Lower leg skin (tissue), 4 donors: ENCODE data around the gene ZNF630. TPM values are rescaled to one million over a fixed set of nuclear protein-coding genes. Genes with fewer than 3 reads are reported as not detected.

Source experiments
- DNase-seq, 2 donors: peaks; one replicate each; pipeline ENCODE4 v3.0.0-alpha.2; 2019; ENCODE audit warnings: low spot score in 2 of 2
- H3K4me3 ChIP-seq: fragments of 200-600 bp; sonication (generic); 2 replicates; pipeline ENCODE4 v1.5.1; 2017; ENCODE audit warnings: mild to moderate bottlenecking, low read depth; ENCODE audit not compliant: poor library complexity, severe bottlenecking
- CTCF ChIP-seq, 3 donors: fragments of 450-650 bp; IDR thresholded peaks; one replicate each; pipeline ENCODE4 v1.5.1; 2016; ENCODE audit warnings: antibody characterized with exemption in 3 of 3, mild to moderate bottlenecking in 3 of 3, moderate library complexity in 2 of 3
- POLR2A ChIP-seq, 2 donors: fragments of 450-650 bp; IDR thresholded peaks; one replicate each; pipeline ENCODE4 v1.6.1; 2016 to 2017; ENCODE audit warnings: antibody characterized with exemption in 2 of 2, mild to moderate bottlenecking in 1 of 2, moderate library complexity in 1 of 2
- WGBS, 2 donors: methylation state at CpG; one replicate each; pipeline ENCODE4 v1.1.5; 2018; 5-methylcytosine and 5-hydroxymethylcytosine counted together
- intact Hi-C: fragments of 100-400 bp; cut with DNase I; formaldehyde crosslinking; loops from one replicate; pipeline ENCODE4 v1.15.0; 2023; ENCODE audit warnings: low total_unique reads
- total RNA-seq, 4 donors: library from RNA; depleted of rRNA; stranded (reverse); fragments of >200 nt; gene quantifications; one replicate each; pipeline ENCODE4 v1.1.0, GENCODE V29; 2016

Gene ZNF630
- total RNA-seq, 4 donors from 2014 or later = 1.6 to 3.5 (median 2.9) TPM

DNA sequence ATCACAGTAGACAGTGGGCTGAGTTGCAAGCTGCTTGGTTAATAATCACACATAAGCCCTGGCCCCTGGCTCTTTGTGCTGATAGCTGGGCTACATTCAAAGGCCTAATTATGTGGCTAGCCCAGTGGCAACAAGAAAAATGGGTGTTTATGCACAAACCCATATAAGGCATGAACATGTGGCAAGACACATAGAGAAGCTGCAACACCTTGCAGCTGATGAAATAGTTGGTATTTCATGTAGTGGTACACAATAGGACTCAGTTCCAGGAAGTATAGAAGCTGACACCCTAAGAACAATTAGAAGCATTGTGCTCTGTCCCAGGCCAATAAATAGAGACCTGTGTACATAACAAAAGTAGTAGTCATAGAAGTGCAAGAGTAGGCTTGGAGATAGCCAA lies 14.6 kb upstream of the ZNF630 start:
- H3K4me3 ChIP-seq = no peak overlapping the region
- no peak for TF ChIP-seq CTCF (IDR thresholded peaks at IDR 0.05)
- TF ChIP-seq POLR2A (IDR thresholded peaks at IDR 0.05) = no peak
- intact Hi-C loops = no loop called here
- no peak for DNase-seq

DNA sequence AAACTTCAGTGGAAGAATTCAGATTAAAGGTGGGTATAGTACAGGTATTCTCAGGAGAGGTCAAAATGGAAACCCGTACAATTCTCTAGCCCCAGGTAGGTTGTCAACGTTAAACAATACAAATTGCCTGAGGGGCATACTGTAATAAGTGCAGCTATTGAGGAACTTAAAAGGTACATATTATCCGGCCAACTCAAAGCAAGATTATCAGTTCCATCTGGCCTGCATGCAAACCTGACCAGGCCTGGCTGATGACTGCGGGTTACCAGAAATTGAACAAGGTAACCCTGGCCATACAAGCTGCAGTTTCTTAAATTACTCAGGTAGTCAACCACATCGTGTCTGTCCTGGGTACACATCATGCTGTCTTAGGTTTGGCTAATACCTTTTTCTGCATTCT lies 12.3 kb upstream of the ZNF630 start:
- TF ChIP-seq CTCF (IDR thresholded peaks at IDR 0.05) = no peak
- no peak overlapping the region for H3K4me3 ChIP-seq
- no peak for DNase-seq
- intact Hi-C loops = no loop called here
- 70 to 71% methylated on average over 4 to 5 of the region's 5 CpGs for WGBS, 2 donors

- H3K4me3 ChIP-seq = no peak overlapping the region
- WGBS, 2 donors = 6 to 13% methylated on average over 9 of the region's 9 CpGs
- no peak for TF ChIP-seq CTCF (IDR thresholded peaks at IDR 0.05)
- no peak for TF ChIP-seq POLR2A (IDR thresholded peaks at IDR 0.05)
- DNase-seq = peak in 1 of 2 donors; percentile 22
- intact Hi-C loops = no loop called here
Observed at GRCh38 chrX:48083212-48083611, 11.8 kb upstream of the ZNF630 start.

DNA sequence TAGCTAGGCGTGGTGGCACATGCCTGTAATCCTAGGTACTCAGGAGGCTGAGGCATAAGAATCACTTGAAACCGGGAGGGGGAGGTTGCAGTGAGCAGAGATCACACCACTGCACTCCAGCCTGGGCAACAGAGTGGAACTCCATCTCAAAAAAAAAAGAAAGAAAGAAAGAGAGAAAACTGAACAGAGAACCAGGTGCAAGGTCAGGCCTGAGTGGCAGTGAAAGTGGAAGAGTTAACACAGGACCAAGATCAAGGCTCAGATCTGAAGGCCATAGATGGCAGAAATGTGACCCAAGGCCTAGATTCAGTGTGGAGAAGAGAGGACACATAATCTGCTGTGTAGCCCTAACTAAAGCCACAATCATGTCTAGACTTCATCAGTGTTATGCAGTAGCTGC lies 4.9 kb upstream of the ZNF630 start:
- TF ChIP-seq CTCF (IDR thresholded peaks at IDR 0.05) (no peak), POLR2A (IDR thresholded peaks at IDR 0.05) (no peak)
- no peak overlapping the region for H3K4me3 ChIP-seq
- DNase-seq = no peak
- WGBS, 2 donors = 59 to 93% methylated on average over 2 of the region's 2 CpGs
- intact Hi-C loops = no loop called here

GRCh38 chrX:48071986-48072605 lies 656 bp upstream of the ZNF630 start:
- 70 to 80% methylated on average over 7 to 9 of the region's 9 CpGs for WGBS, 2 donors
- no peak for DNase-seq
- no peak overlapping the region for H3K4me3 ChIP-seq
- TF ChIP-seq POLR2A (IDR thresholded peaks at IDR 0.05) (no peak), CTCF (IDR thresholded peaks at IDR 0.05) (no peak)
- intact Hi-C loops = no loop called here
